Measurements from ENCODE around the gene TNIP2. TPM values are rescaled to one million over a fixed set of nuclear protein-coding genes. Genes with fewer than 3 reads are reported as not detected.

The TNIP2 gene
- total and polyA plus RNA-seq, 2 of the 13 experiments (the other 11 are each of a cell fraction or from before 2014, with no cell fraction given): 25.6 to 38.0 TPM

DNA sequence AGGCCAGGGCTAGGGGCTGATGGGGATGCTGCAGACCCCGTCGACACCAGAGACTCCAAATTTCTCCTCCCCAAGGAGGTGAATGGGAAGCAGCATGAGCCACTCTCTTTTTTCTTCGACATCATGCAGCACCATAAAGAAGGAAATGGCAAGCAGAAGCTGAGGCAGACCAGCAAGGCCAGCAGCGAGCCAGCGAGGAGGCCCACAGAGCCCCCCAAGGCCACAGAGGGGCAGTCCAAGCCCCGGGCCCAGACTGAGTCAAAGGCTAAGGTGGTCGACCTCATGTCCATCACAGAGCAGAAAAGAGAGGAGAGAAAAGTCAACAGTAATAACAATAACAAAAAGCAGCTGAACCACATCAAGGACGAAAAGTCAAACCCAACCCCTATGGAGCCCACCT lies 56.1 kb downstream of the TNIP2 start (continued):
- TF ChIP-seq ZFP41 (CRISPR knock-in tag; IDR thresholded peaks at IDR 0.05; ENCODE audit: borderline replicate concordance) (no peak), CCAR2 (optimal IDR thresholded peaks at IDR 0.05; ENCODE audit: low read depth, low read length) (no peak), ZSCAN12 (CRISPR knock-in tag; IDR thresholded peaks at IDR 0.05) (no peak), HIVEP1 (CRISPR knock-in tag; IDR thresholded peaks at IDR 0.05) (no peak)
- TF ChIP-seq, protein P1, sequence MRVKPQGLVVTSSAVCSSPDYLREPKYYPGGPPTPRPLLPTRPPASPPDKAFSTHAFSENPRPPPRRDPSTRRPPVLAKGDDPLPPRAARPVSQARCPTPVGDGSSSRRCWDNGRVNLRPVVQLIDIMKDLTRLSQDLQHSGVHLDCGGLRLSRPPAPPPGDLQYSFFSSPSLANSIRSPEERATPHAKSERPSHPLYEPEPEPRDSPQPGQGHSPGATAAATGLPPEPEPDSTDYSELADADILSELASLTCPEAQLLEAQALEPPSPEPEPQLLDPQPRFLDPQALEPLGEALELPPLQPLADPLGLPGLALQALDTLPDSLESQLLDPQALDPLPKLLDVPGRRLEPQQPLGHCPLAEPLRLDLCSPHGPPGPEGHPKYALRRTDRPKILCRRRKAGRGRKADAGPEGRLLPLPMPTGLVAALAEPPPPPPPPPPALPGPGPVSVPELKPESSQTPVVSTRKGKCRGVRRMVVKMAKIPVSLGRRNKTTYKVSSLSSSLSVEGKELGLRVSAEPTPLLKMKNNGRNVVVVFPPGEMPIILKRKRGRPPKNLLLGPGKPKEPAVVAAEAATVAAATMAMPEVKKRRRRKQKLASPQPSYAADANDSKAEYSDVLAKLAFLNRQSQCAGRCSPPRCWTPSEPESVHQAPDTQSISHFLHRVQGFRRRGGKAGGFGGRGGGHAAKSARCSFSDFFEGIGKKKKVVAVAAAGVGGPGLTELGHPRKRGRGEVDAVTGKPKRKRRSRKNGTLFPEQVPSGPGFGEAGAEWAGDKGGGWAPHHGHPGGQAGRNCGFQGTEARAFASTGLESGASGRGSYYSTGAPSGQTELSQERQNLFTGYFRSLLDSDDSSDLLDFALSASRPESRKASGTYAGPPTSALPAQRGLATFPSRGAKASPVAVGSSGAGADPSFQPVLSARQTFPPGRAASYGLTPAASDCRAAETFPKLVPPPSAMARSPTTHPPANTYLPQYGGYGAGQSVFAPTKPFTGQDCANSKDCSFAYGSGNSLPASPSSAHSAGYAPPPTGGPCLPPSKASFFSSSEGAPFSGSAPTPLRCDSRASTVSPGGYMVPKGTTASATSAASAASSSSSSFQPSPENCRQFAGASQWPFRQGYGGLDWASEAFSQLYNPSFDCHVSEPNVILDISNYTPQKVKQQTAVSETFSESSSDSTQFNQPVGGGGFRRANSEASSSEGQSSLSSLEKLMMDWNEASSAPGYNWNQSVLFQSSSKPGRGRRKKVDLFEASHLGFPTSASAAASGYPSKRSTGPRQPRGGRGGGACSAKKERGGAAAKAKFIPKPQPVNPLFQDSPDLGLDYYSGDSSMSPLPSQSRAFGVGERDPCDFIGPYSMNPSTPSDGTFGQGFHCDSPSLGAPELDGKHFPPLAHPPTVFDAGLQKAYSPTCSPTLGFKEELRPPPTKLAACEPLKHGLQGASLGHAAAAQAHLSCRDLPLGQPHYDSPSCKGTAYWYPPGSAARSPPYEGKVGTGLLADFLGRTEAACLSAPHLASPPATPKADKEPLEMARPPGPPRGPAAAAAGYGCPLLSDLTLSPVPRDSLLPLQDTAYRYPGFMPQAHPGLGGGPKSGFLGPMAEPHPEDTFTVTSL (CRISPR knock-in tag; IDR thresholded peaks at IDR 0.05; ENCODE audit: borderline replicate concordance): no peak

DNA sequence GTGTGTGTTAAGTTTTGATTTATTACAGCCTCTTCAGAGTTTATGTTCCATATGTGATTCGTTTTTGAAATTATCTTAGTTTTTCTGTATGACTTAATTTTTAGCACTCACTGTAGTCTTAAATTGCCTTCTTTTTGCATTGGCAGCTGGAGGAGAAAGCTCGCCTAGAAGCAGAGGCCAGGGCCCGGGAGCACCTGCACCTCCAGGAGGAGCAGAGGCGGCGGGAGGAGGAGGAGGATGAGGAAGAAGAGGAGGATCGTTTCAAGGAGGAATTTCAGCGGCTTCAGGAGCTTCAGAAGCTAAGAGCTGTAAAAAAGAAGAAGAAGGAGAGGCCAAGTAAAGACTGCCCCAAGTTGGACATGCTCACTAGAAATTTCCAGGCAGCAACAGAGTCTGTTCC lies 56.6 kb downstream of the TNIP2 start:
- no peaks in the 10 kb centered on the region for H3K79me2 ChIP-seq (ENCODE audit: insufficient read depth, low read length)
- H2AFZ ChIP-seq (ENCODE audit: low read length): no peak overlapping the region
- no peak overlapping the region for H3K4me3 ChIP-seq (replicated peaks in 1 of 3; ENCODE audit: insufficient read depth in 1 of 3, low read depth in 2 of 3, low read length in 3 of 3)
- H4K20me1 ChIP-seq (ENCODE audit: insufficient read depth, low read length): 0 out of 2 replicates have a peak, but pooled peaks cover 2% of the 10 kb centered on the region
- H3K9ac ChIP-seq (ENCODE audit: insufficient read depth, low read depth, low read length): no peak overlapping the region
- FAIRE-seq (no peak), ATAC-seq (no peak), DNase-seq (ENCODE audit: low spot score) (no peak)
- H3K9me3 ChIP-seq (ENCODE audit: low read length): no peaks in the 10 kb centered on the region
- H3K36me3 ChIP-seq (replicated peaks in 1 of 2; ENCODE audit: control insufficient read depth in 1 of 2, insufficient read depth in 2 of 2, low read length in 2 of 2): peaks cover 39 to 78% of the 10 kb centered on the region in 2 experiments
- H3K4me1 ChIP-seq (ENCODE audit: insufficient read depth, low read length): peaks cover 17% of the 10 kb centered on the region
- intact Hi-C loops (cut with micrococcal nuclease; ENCODE audit: unreplicated experiment): no loop called here
- WGBS (ENCODE audit: low lambda C conversion rate): 94% methylated on average over 7 of the region's 7 CpGs
- H3K4me2 ChIP-seq (ENCODE audit: low read depth, low read length): no peak overlapping the region
- no peaks in the 10 kb centered on the region for H3K27me3 ChIP-seq (ENCODE audit: control insufficient read depth in 1 of 2, insufficient read depth in 2 of 2, low read length in 2 of 2)
- CTCF ChIA-PET (ENCODE audit: low intra/inter-chr PET ratio, low total read pairs): no interaction called here
- no peak overlapping the region for H3K27ac ChIP-seq (ENCODE audit: extremely low read length, insufficient read depth, low read length)
- in situ Hi-C loops (cut with HindIII; ENCODE audit: extremely low pct_ligation_motif_present, low pct_unique_long_range_greater_than_20kb): no loop called here
- BruUV-seq (replicated peaks): no TSS peak
- POLR2A ChIA-PET: no interaction called here
- TF ChIP-seq CREM (IDR thresholded peaks at IDR 0.05) (no peak), CREM (CRISPR knock-in tag; IDR thresholded peaks at IDR 0.05) (no peak), ZNF850 (CRISPR knock-in tag; conservative IDR thresholded peaks at IDR 0.05) (no peak), TP53 (CRISPR knock-in tag; conservative IDR thresholded peaks at IDR 0.05) (no peak), THAP11 (CRISPR knock-in tag; IDR thresholded peaks at IDR 0.05) (no peak), ZNF354B (CRISPR knock-in tag; IDR thresholded peaks at IDR 0.05) (no peak)
- TF ChIP-seq, protein P2, sequence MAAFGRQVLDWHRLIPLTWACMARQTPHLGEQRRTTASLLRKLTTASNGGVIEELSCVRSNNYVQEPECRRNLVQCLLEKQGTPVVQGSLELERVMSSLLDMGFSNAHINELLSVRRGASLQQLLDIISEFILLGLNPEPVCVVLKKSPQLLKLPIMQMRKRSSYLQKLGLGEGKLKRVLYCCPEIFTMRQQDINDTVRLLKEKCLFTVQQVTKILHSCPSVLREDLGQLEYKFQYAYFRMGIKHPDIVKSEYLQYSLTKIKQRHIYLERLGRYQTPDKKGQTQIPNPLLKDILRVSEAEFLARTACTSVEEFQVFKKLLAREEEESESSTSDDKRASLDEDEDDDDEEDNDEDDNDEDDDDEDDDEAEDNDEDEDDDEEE (CRISPR knock-in tag; IDR thresholded peaks at IDR 0.05): no peak
- TF ChIP-seq, protein P3, sequence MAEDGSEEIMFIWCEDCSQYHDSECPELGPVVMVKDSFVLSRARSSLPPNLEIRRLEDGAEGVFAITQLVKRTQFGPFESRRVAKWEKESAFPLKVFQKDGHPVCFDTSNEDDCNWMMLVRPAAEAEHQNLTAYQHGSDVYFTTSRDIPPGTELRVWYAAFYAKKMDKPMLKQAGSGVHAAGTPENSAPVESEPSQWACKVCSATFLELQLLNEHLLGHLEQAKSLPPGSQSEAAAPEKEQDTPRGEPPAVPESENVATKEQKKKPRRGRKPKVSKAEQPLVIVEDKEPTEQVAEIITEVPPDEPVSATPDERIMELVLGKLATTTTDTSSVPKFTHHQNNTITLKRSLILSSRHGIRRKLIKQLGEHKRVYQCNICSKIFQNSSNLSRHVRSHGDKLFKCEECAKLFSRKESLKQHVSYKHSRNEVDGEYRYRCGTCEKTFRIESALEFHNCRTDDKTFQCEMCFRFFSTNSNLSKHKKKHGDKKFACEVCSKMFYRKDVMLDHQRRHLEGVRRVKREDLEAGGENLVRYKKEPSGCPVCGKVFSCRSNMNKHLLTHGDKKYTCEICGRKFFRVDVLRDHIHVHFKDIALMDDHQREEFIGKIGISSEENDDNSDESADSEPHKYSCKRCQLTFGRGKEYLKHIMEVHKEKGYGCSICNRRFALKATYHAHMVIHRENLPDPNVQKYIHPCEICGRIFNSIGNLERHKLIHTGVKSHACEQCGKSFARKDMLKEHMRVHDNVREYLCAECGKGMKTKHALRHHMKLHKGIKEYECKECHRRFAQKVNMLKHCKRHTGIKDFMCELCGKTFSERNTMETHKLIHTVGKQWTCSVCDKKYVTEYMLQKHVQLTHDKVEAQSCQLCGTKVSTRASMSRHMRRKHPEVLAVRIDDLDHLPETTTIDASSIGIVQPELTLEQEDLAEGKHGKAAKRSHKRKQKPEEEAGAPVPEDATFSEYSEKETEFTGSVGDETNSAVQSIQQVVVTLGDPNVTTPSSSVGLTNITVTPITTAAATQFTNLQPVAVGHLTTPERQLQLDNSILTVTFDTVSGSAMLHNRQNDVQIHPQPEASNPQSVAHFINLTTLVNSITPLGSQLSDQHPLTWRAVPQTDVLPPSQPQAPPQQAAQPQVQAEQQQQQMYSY (CRISPR knock-in tag; IDR thresholded peaks at IDR 0.05): no peak
